Measurements from ENCODE around the gene RAD51AP2. TPM values are rescaled to one million over a fixed set of nuclear protein-coding genes. Genes with fewer than 3 reads are reported as not detected.

The RAD51AP2 gene
- total and polyA plus RNA-seq, 2 of the 13 experiments (the other 11 are each of a cell fraction or from before 2014, with no cell fraction given), result 0.11 to 0.12 TPM

DNA sequence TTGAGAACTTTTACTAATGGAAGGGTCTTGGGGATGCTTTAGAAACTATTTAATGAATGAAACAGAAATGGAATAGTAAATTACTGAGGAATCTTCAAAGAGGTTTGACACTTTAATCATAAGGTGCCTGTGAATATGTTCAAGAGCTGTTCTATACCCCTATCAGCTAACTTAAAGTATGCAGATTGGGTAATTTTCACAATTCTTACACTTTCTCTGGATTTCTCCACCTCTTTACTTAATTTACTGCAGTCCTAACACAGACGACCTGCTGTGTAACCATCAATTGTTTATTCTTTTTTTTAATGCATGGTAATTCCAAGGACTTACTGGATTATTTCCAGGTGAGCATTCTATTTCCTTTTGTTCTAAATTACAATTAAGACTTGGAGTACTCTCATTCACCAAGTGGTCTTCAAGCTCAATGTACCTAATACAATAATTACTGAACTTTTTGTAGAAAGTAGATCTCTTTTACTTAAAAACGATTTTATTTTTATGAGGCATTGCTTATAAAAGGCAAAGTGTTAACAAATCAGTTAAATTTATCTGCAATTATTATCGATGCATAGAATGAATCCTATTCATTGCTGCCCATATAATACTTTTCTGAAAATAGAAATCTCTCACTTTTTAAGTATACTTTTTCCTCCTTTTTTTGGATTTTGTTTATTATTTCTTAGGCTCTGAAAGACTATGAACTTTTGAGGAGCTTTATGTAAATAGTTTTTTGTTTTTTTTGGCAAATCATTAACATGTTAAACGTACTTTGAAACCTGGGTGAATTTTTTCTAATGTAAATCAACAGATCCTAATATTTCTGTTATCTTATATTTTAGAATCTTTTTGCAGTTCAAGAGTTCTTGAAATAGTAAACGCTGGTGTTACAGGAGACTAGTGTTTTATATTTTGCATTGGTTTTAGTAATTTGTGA, 27.7 kb upstream of the RAD51AP2 start (continued):
- TF ChIP-seq, protein P1, sequence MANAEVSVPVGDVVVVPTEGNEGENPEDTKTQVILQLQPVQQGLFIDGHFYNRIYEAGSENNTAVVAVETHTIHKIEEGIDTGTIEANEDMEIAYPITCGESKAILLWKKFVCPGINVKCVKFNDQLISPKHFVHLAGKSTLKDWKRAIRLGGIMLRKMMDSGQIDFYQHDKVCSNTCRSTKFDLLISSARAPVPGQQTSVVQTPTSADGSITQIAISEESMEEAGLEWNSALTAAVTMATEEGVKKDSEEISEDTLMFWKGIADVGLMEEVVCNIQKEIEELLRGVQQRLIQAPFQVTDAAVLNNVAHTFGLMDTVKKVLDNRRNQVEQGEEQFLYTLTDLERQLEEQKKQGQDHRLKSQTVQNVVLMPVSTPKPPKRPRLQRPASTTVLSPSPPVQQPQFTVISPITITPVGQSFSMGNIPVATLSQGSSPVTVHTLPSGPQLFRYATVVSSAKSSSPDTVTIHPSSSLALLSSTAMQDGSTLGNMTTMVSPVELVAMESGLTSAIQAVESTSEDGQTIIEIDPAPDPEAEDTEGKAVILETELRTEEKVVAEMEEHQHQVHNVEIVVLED (CRISPR knock-in tag; IDR thresholded peaks at IDR 0.05; ENCODE audit: borderline replicate concordance), result no peak
- no peak for TF ChIP-seq GABPB1 (CRISPR knock-in tag; IDR thresholded peaks at IDR 0.05)
- TF ChIP-seq ZNF225 (CRISPR knock-in tag; IDR thresholded peaks at IDR 0.05), result no peak
- TF ChIP-seq, protein P2, sequence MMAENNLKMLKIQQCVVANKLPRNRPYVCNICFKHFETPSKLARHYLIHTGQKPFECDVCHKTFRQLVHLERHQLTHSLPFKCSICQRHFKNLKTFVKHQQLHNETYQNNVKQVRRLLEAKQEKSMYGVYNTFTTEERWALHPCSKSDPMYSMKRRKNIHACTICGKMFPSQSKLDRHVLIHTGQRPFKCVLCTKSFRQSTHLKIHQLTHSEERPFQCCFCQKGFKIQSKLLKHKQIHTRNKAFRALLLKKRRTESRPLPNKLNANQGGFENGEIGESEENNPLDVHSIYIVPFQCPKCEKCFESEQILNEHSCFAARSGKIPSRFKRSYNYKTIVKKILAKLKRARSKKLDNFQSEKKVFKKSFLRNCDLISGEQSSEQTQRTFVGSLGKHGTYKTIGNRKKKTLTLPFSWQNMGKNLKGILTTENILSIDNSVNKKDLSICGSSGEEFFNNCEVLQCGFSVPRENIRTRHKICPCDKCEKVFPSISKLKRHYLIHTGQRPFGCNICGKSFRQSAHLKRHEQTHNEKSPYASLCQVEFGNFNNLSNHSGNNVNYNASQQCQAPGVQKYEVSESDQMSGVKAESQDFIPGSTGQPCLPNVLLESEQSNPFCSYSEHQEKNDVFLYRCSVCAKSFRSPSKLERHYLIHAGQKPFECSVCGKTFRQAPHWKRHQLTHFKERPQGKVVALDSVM (CRISPR knock-in tag; IDR thresholded peaks at IDR 0.05), result no peak
- no peak for TF ChIP-seq CREB1 (IDR thresholded peaks at IDR 0.05)
- TF ChIP-seq CREB1 (CRISPR knock-in tag; IDR thresholded peaks at IDR 0.05), result peak; percentile 39; the same call in 1 of the 2 replicates
- TF ChIP-seq KDM6A (CRISPR knock-in tag; IDR thresholded peaks at IDR 0.05; ENCODE audit: low read depth), result peak; percentile 84
- no peak for TF ChIP-seq KDM4B (CRISPR knock-in tag; IDR thresholded peaks at IDR 0.05)
- TF ChIP-seq NR2F2 (IDR thresholded peaks at IDR 0.05; ENCODE audit: borderline replicate concordance, low read depth), result no peak
- TF ChIP-seq NFE2L2 (IDR thresholded peaks at IDR 0.05; ENCODE audit: low read length), result no peak
- TF ChIP-seq ZNF644 (CRISPR knock-in tag; IDR thresholded peaks at IDR 0.05; ENCODE audit: low read depth), result no peak
- TF ChIP-seq JUN (CRISPR knock-in tag; IDR thresholded peaks at IDR 0.05), result no peak
- TF ChIP-seq ZBTB7B (CRISPR knock-in tag; IDR thresholded peaks at IDR 0.05), result no peak
- TF ChIP-seq ZNF567 (CRISPR knock-in tag; IDR thresholded peaks at IDR 0.05; ENCODE audit: borderline replicate concordance), result no peak
- TF ChIP-seq, protein P3, sequence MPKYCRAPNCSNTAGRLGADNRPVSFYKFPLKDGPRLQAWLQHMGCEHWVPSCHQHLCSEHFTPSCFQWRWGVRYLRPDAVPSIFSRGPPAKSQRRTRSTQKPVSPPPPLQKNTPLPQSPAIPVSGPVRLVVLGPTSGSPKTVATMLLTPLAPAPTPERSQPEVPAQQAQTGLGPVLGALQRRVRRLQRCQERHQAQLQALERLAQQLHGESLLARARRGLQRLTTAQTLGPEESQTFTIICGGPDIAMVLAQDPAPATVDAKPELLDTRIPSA (CRISPR knock-in tag; IDR thresholded peaks at IDR 0.05; ENCODE audit: borderline replicate concordance), result no peak
- TF ChIP-seq, protein P4, sequence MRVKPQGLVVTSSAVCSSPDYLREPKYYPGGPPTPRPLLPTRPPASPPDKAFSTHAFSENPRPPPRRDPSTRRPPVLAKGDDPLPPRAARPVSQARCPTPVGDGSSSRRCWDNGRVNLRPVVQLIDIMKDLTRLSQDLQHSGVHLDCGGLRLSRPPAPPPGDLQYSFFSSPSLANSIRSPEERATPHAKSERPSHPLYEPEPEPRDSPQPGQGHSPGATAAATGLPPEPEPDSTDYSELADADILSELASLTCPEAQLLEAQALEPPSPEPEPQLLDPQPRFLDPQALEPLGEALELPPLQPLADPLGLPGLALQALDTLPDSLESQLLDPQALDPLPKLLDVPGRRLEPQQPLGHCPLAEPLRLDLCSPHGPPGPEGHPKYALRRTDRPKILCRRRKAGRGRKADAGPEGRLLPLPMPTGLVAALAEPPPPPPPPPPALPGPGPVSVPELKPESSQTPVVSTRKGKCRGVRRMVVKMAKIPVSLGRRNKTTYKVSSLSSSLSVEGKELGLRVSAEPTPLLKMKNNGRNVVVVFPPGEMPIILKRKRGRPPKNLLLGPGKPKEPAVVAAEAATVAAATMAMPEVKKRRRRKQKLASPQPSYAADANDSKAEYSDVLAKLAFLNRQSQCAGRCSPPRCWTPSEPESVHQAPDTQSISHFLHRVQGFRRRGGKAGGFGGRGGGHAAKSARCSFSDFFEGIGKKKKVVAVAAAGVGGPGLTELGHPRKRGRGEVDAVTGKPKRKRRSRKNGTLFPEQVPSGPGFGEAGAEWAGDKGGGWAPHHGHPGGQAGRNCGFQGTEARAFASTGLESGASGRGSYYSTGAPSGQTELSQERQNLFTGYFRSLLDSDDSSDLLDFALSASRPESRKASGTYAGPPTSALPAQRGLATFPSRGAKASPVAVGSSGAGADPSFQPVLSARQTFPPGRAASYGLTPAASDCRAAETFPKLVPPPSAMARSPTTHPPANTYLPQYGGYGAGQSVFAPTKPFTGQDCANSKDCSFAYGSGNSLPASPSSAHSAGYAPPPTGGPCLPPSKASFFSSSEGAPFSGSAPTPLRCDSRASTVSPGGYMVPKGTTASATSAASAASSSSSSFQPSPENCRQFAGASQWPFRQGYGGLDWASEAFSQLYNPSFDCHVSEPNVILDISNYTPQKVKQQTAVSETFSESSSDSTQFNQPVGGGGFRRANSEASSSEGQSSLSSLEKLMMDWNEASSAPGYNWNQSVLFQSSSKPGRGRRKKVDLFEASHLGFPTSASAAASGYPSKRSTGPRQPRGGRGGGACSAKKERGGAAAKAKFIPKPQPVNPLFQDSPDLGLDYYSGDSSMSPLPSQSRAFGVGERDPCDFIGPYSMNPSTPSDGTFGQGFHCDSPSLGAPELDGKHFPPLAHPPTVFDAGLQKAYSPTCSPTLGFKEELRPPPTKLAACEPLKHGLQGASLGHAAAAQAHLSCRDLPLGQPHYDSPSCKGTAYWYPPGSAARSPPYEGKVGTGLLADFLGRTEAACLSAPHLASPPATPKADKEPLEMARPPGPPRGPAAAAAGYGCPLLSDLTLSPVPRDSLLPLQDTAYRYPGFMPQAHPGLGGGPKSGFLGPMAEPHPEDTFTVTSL (CRISPR knock-in tag; IDR thresholded peaks at IDR 0.05; ENCODE audit: borderline replicate concordance), result peak; percentile 59; the same call in 1 of the 2 replicates
- TF ChIP-seq ZNF121 (CRISPR knock-in tag; IDR thresholded peaks at IDR 0.05), result no peak
- no peak for TF ChIP-seq MIXL1 (CRISPR knock-in tag; IDR thresholded peaks at IDR 0.05)
- TF ChIP-seq RBFOX2 (IDR thresholded peaks at IDR 0.05; ENCODE audit: low read depth, low read length), result peak; percentile 42; the same call in 1 of the 2 replicates

Measured in HepG2 (cell line).